H1 (cell line): ENCODE measurements around the gene PTPRCAP. TPM values are rescaled to one million over a fixed set of nuclear protein-coding genes. Genes with fewer than 3 reads are reported as not detected.

Experiments used
- ASH2L ChIP-seq: fragments of 200-600, 300-600 bp; sonication (generic); IDR thresholded peaks from one replicate; pipeline ENCODE4 v1.7.1; 2017; ENCODE audit warnings: low read length
- CBX8 ChIP-seq: fragments of 300-800, 300-1000 bp; sonication (generic); IDR thresholded peaks from 2 replicates; pipeline ENCODE4 v1.7.1; 2016; ENCODE audit warnings: low read depth, low read length, borderline replicate concordance
- SP2 ChIP-seq: IDR thresholded peaks from 2 replicates; pipeline ENCODE4 v1.6.1; 2012; ENCODE audit warnings: mild to moderate bottlenecking, low read length, inconsistent platforms
- polyA plus RNA-seq, 7 experiments: library from polyadenylated mRNA; depleted of rRNA in 3 of 7; stranded (reverse) in 5 of 7; unstranded in 2 of 7; fragments of >200 nt in 5 of 7; fragments of 200-250 nt in 2 of 7; gene quantifications; 1 replicate in 5 of 7; 2 replicates in 1 of 7; 4 replicates in 1 of 7; pipeline versions ENCODE4 v1.2.1 to v1.2.3, GENCODE V29; 2011 to 2013; ENCODE audit warnings: missing spikeins in 2 of 7, mixed read lengths in 2 of 7
- total RNA-seq: library from RNA; stranded (reverse); fragmentation: NEBNext Ultra II Directional; extraction: Animal tissue kit (Norgen Biotek cat#: 25700); gene quantifications from 2 replicates; pipeline ENCODE4 v1.2.1, GENCODE V29; 2021

Gene PTPRCAP
- total and polyA plus RNA-seq, 2 of the 8 experiments (the other 6 are each of a cell fraction or from before 2014, with no cell fraction given): 0.78 to 6.7 TPM

- TF ChIP-seq CBX8 (no peak), ASH2L (no peak), SP2 (no peak)
- TF ChIP-seq, all 59 proteins: peak for 3
Observed at GRCh38 chr11:67465189-67465510, 27.7 kb upstream of the PTPRCAP start (continued).
